ENCODE data around the gene STX16.

Gene STX16, protein sequence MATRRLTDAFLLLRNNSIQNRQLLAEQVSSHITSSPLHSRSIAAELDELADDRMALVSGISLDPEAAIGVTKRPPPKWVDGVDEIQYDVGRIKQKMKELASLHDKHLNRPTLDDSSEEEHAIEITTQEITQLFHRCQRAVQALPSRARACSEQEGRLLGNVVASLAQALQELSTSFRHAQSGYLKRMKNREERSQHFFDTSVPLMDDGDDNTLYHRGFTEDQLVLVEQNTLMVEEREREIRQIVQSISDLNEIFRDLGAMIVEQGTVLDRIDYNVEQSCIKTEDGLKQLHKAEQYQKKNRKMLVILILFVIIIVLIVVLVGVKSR

DNA sequence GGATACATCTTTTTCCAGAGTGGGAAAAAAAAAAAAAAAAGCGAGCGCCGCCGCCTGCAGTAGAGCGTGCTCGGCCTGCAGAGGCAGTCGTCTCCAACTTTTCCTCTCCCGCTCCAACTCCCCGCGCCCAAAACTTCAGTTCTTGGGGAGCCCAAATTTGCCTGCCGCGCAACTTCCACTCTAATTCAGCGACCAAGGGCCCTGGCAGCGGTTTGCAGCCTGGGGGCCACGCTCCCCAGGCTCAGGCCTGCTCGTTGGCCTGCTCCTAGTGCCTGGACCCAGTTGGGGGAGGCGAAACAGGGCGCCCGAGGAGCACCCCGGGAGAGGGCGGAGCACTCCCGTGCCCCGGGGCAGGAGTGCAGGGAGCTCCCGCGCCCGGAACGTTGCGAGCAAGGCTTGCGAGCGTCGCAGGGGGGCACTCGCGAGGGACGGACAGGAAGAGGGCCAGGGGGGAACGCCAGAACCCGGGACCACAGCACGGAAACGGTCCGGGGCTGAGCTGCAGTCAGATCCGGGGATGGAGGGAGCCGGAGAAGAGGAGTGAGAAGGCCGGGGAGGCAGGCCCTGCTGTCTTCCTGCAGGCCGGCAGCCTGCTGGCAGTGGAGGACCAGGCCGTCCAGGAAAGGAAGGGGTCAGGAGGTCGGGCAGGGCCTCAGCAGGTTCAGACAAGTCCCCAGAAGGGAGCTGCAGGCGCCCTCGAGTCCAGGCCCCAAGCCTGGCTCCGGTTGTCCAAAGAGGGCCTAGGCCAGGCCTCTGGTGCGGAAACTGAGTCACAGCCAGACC, at the start of gene STX16:
Gene STX16 (plus strand): TSS at position 508 of the 783 bp plus-strand sequence. CDS start 724 bp downstream, outside the sequence.
- TF ChIP-seq, protein P1, sequence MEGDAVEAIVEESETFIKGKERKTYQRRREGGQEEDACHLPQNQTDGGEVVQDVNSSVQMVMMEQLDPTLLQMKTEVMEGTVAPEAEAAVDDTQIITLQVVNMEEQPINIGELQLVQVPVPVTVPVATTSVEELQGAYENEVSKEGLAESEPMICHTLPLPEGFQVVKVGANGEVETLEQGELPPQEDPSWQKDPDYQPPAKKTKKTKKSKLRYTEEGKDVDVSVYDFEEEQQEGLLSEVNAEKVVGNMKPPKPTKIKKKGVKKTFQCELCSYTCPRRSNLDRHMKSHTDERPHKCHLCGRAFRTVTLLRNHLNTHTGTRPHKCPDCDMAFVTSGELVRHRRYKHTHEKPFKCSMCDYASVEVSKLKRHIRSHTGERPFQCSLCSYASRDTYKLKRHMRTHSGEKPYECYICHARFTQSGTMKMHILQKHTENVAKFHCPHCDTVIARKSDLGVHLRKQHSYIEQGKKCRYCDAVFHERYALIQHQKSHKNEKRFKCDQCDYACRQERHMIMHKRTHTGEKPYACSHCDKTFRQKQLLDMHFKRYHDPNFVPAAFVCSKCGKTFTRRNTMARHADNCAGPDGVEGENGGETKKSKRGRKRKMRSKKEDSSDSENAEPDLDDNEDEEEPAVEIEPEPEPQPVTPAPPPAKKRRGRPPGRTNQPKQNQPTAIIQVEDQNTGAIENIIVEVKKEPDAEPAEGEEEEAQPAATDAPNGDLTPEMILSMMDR (IDR thresholded peaks at IDR 0.05; ENCODE audit: control insufficient read depth, extremely low read depth, insufficient read depth), result peak; percentile 29
- H3K4me3 ChIP-seq (ENCODE audit: low read depth, low read length), result peak within 1 kb of the TSS; percentile 93
- peak; percentile 81 for DNase-seq (ENCODE audit: low read depth)

- no peak for DNase-seq (ENCODE audit: low read depth)
- H3K4me3 ChIP-seq (ENCODE audit: low read depth, low read length), result no peak overlapping the region
- TF ChIP-seq, protein P1 (IDR thresholded peaks at IDR 0.05; ENCODE audit: control insufficient read depth, extremely low read depth, insufficient read depth), result no peak
These were observed 49.0 kb upstream of the STX16 start for GRCh38 chr20:58602124-58602523.

GRCh38 chr20:58603721-58604120, 47.4 kb upstream of the STX16 start:
- DNase-seq (ENCODE audit: low read depth), result no peak
- no peak overlapping the region for H3K4me3 ChIP-seq (ENCODE audit: low read depth, low read length)
- TF ChIP-seq, protein P1 (IDR thresholded peaks at IDR 0.05; ENCODE audit: control insufficient read depth, extremely low read depth, insufficient read depth), result no peak

DNA sequence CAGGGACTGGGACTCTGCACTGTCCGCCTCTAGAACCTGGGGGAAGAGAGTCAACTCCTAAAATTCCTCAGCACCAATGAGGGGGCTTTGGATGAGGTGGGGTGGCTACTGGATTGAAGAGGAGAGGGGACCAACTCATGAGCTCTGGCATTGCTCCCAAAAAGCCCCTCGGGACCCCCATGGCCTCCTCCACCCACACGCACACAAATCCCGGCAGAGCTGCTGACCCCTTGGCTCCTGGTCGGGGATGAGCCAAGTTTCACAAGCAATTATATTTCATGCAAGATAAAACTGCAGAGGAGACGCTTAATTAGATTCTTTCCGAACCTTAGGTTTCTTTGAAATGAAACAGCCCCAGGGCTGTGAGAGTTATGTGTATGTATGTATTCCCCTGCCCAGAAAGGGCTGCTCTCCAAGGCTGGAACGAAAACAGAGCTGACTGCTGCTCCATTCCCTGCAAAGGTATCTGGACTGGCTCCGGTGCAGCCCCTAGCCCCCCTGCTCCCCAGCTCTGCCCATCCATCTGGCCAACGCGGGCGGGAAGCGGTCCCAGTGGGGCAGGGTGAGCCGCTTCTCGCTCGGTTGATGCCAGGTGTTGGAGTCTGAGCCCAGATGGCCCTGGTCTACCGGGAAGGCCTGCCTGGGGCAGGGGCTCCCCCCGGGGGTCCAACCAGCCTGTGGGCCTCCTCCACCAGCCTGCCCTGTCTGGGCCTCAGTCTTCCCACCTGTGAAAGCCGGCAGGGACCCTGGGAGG, 46.8 kb upstream of the STX16 start:
- no peak overlapping the region for H3K4me3 ChIP-seq (ENCODE audit: low read depth, low read length)
- no peak for DNase-seq (ENCODE audit: low read depth)
- TF ChIP-seq, protein P1 (IDR thresholded peaks at IDR 0.05; ENCODE audit: control insufficient read depth, extremely low read depth, insufficient read depth), result no peak

- no peak overlapping the region for H3K4me3 ChIP-seq (ENCODE audit: low read depth, low read length)
- no peak for DNase-seq (ENCODE audit: low read depth)
- TF ChIP-seq, protein P1 (IDR thresholded peaks at IDR 0.05; ENCODE audit: control insufficient read depth, extremely low read depth, insufficient read depth), result no peak
These were observed 45.6 kb upstream of the STX16 start for GRCh38 chr20:58605292-58606065.

DNA sequence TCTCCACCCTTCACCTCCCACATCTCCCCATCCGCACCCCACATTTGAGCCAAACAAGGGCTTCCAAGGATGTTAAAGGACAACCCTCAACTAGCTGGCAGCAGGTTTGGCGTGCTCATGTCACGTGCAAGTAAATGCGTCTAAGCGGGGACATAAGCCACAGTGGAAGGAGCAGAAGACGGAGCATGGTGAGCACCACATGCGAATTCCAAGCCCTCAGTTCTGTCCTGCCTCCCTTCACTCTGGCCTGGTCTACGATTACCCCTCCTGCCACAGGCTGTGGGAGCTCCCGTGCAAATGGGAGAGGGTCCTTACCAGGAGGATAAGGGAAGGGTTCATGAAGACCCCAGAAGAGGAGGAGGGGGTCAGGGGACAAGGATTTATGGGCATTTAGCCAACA, 44.9 kb upstream of the STX16 start:
- H3K4me3 ChIP-seq (ENCODE audit: low read depth, low read length), result no peak overlapping the region
- no peak for DNase-seq (ENCODE audit: low read depth)
- TF ChIP-seq, protein P1 (IDR thresholded peaks at IDR 0.05; ENCODE audit: control insufficient read depth, extremely low read depth, insufficient read depth), result no peak
